ENCODE measurements around the gene PPIL4.

PPIL4 gene

GRCh38 chr6:149455031-149455732 is 90.7 kb downstream of the PPIL4 start:
- H3K4me2 ChIP-seq (ENCODE audit: low read depth, low read length), result no peak overlapping the region
- TF ChIP-seq CTCF (IDR thresholded peaks at IDR 0.05; ENCODE audit: low read length) (no peak), EZH2 (optimal IDR thresholded peaks at IDR 0.05; ENCODE audit: low read depth, low read length) (no peak), EZH2phosphoT487 (IDR thresholded peaks at IDR 0.05; ENCODE audit: low read length) (no peak)

More at GRCh38 chr6:149455031-149455732, 90.7 kb downstream of the PPIL4 start:
- H3K4me3 ChIP-seq (ENCODE audit: low read length), result no peak overlapping the region
- no peak for DNase-seq
- H3K9ac ChIP-seq (ENCODE audit: low read length), result no peak overlapping the region
- no peaks in the 10 kb centered on the region for H3K4me1 ChIP-seq (ENCODE audit: low read length)
- no peak overlapping the region for H2AFZ ChIP-seq (ENCODE audit: low read length)
- no peaks in the 10 kb centered on the region for H3K79me2 ChIP-seq (ENCODE audit: low read length)
- no peaks in the 10 kb centered on the region for H3F3A ChIP-seq (ENCODE audit: insufficient read depth, low read length)
- H3K9me3 ChIP-seq (replicated peaks; ENCODE audit: insufficient read depth, low read length), result no peaks in the 10 kb centered on the region
- no peaks in the 10 kb centered on the region for H4K20me1 ChIP-seq (ENCODE audit: insufficient read depth, low read length)
- H3K9me2 ChIP-seq (replicated peaks; ENCODE audit: insufficient read depth, low read length), result no peaks in the 10 kb centered on the region
- no peaks in the 10 kb centered on the region for H3K27me3 ChIP-seq (replicated peaks; ENCODE audit: insufficient read depth, low read length)
- no peak overlapping the region for H3K27ac ChIP-seq (ENCODE audit: low read length)
- no peaks in the 10 kb centered on the region for H3K36me3 ChIP-seq (replicated peaks; ENCODE audit: insufficient read depth, low read length)

Measured in MM.1S (cell line).